SIG-M5 treated with dmso at 0.1 percent for 504 hours (cell line): ENCODE results near the gene KCNA5.
A peak's percentile ranks its signal among the peaks of the same experiment; 100 is the strongest.

Source experiments
- DNase-seq: peaks from one replicate; lab custom pipeline; 2025; ENCODE audit not compliant: unreplicated experiment; lab: John Stamatoyannopoulos, UW

Gene KCNA5

DNA sequence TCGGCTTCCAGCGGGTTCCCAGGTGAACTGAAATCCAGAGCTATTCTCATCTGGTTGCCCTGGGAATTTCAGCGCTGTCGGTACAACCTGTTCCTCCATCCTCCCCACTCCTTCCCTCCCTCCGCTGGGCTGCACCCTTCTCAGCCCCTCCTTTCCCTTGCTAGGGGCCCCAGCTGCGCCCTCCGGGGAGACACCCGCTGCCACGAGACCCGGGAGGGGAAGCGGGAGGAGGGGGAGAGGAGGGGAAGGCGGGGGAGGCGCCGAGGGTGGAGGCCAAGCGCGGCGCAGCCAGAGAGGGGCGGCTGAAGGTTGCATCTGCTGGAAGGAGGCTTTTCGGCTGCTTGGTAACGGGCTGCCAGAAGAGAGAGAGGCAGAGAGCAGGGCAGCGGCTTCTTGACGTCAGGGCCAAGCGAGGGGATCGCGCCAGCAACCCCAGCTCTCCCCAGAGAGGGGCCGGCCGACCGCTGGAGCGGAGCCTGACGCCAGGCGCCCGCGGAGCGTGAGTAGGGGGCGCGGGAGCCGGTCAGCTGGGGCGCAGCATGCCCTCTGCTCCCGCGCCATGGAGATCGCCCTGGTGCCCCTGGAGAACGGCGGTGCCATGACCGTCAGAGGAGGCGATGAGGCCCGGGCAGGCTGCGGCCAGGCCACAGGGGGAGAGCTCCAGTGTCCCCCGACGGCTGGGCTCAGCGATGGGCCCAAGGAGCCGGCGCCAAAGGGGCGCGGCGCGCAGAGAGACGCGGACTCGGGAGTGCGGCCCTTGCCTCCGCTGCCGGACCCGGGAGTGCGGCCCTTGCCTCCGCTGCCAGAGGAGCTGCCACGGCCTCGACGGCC lies at the start of gene KCNA5:
Gene KCNA5 (plus strand): TSS at position 291 of the 831 bp plus-strand sequence. CDS start 269 bp downstream, at position 560.
- DNase-seq, result peak; percentile 8

DNA sequence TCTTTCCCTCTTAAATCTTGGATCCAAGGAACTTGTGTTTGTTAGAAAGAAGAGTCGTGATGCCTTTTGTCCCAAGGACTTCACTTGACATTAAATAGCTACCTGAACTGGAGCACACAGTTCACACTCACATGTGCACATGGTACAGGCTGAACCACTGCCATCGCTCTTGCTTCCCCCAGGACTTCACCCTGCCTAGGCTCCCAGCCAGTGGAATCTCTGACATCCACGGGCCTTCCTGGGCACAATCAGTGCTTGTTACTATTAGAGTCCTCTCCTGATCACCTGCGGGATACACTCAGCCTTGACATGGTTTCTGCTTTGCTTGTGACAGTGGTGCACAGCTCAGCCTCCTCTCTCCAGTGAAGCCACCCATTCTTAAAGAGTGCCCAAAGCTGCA lies 49.1 kb upstream of the KCNA5 start:
- no peak for DNase-seq

DNA sequence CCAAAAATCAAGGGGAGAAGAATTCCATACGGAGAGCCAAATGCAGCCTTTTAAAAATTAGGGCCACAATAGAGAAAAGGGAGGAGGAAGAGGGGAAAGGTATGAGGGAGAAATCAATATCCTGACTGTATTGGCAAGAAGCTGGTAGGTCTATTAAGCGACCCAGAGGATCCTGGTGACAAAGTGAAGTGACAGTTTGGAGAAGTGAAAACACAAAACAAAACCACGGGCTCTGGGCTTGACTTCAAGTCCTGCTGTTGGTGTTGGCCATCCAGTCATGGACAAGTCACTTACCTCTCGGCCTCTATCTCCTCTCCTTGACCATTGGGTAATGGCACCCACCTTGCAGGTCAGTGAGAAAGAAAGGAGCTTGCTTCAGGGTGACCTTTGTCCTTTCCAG lies 47.0 kb upstream of the KCNA5 start:
- no peak for DNase-seq

DNA sequence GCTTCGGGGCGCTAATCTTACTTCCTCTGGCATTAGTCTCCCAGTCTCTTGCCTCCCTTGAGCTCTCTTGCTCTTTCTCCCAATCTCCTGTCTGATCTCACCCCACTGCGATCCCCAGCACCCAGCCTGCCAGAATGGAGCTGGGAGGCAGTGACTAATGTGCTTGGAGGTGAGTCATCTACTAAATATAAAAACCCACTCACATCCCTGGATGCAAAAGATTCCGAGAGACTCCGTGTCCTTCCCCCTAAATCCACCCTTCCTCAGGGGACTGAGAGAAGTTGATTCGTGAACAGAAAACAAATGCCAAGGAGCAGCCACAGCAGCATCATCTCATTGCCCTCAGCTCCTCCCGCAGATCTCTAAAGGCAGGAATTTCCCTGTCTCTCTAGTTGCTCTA lies 45.7 kb upstream of the KCNA5 start:
- DNase-seq, result no peak

DNA sequence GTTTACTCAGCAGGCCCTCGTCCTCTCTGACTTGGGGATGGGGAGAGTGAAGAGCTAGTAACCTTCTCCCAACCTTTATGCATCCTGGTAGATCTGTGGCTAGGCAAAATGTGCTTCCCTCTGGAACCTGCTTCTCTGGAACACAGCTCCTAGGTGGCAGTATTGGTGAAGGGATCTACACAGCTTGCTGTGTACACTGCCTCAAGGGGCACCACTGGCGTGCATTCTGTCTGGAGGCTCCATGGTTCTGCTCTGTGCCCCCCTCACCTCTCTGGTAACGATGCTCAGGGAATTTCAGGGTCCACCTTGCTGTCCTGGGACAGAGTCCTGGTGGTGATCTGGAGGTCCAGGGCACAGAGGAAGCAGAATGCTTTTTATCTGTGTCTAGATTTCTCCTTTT lies 43.5 kb upstream of the KCNA5 start:
- DNase-seq, result no peak

DNA sequence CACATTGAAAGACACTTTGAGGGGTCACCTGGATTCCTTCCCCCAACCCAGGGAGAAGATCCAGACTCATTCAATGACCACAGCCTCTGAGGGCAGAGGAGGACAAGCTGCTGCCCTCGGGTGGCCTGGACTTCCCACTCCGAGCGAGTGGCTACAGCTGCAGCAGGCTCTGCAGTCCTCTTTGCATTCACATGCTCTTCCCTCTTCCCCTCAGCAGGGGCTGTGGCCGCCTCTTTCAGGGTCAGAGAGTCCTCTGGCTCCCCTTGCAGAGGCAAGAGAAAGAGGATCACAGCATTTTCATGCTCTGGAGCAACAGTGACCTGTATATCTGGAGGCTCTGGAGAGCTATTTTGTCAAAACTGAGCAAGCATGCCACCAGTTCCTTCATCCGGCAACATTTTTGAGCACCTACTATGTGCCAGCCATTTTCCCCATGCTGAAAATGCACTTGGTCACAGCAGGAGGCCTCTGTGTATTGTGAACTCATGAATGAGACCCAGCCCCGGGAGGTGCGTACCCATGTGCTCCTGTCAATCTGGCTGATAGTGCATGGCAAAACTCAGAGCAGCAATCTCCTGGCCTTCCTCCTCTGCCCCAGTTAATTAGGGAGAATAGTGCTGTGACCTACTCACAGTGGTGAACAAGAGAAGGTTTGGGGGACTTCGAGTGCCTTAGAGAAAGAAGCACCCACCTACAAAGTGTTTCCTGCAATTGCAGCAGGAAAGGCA lies 42.9 kb upstream of the KCNA5 start:
- DNase-seq, result no peak

DNA sequence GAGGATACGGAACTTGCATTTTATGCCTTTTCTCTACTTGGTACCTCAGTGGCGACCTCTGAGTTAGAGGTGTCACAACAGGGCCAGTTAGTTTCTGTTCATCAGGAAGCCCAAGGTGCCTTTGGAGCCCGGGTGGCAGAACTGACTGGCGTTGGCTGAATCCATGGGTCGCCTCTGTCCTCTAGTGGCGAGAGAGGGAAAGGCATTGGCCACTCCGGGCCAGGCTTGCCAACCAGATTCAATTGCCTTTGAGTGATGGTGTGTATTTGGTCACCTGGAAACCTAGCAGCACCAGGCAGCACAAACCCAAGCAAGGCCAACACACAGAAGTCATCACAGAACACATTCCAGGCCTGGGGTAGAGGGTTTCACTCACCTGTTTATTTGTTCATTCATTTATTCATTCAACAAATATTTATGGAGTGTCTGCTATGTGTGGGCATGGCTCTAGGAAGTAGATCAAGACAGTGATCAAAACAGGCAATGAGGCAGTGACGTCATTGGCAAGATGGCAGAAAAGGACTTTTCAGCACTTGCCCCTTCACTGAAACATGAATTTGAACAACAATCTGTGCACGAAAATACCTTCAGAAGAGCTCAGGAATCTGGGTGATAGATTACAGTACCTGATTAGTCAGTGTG lies 40.5 kb upstream of the KCNA5 start:
- DNase-seq, result peak; percentile 55

DNA sequence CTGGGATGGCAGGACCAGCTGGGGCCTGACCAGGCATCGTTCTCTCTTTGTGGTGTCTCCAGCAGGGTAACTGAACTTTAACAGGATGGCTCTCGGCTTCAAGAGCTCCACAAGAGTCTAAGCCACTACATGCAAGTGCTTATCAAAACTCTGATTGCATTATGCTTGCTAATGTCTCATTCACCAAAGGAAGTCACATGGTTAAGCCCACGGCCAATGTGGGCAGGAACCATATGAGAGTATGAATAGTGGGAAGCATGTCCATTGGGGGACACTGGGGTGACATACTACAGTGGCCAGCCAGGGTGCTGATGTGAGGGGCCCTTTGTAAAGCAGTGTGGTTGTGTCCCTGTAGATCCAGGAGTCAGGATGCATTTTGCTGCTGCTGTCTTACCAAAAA lies 35.0 kb upstream of the KCNA5 start:
- DNase-seq, result no peak

DNA sequence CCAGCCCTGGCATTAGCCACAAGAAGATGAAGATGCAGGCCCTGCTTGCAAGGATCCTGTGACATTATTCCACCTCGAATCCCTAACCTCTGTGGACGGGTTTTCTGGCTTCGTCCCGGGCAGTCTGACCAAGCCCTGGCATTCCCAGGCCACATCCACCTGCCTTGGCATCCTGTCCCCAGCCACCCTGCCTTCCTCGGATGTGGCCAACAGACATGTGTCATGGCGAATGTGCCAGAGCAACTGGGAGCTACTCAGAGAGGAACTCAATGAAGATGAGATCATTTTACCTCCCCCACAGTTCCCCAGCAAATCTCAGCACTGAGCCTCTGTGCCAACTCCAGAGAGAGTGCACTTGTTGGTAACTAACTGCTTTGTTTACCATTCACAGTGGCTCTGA lies 33.5 kb upstream of the KCNA5 start:
- no peak for DNase-seq

DNA sequence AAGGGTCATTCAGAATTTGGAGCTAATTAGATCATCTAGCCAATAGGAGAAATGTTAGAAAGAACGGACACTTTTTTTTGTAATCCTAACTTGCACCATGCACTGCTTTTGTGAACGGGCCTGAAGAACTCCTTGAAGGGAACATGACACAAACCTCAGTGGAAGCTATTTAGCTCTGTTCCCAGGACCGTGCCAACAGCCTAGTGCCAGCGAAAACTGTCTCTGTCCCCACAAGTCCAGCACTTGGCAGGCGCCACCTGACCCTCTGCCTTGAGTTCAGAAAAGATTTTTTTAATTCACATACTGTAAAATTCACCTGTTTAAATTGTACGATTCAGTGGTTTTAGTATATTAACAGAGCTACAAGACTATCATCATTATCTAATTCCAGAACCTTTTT lies 31.3 kb upstream of the KCNA5 start:
- no peak for DNase-seq

DNA sequence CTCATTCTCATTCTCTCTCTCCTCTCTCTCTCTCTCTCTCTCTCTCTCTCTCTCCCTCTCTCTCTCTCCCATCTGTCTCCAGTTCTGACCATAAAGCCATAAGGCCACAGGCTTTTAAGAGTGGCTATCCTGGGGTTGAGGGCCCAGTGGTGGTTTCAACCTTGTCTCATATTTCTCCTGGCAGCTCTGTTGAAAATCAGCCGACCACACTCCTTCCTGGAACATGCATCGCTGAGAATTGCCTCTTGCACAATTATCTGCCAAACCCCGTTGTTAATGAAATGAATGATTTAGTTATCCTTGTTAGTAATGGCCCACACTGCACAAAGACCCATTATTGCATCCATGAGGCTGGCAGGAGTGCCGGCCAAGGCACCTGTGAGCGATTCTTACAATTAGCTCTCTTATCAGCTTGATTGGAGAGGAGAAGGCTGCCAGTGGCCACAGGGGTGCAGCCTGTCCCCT lies 30.4 kb upstream of the KCNA5 start:
- DNase-seq, result no peak

DNA sequence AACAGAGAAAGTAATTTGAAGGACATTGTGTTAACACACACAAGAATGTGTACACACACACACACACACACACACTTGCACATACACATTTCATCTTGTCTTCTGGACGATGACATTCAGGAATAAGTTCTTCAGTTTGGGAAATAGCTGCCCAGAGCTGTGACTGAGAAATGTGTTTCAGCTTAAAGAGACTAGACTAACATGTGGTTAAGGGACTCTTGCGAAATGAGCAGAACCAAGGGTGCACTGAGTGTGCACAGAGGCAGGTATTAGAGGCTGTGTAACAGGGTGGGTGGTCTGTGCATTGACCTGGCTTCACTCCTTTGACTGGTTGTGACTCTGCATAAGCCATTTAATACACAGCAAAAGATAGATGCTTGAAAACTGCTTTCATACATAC lies 29.4 kb upstream of the KCNA5 start:
- DNase-seq, result peak; percentile 2

DNA sequence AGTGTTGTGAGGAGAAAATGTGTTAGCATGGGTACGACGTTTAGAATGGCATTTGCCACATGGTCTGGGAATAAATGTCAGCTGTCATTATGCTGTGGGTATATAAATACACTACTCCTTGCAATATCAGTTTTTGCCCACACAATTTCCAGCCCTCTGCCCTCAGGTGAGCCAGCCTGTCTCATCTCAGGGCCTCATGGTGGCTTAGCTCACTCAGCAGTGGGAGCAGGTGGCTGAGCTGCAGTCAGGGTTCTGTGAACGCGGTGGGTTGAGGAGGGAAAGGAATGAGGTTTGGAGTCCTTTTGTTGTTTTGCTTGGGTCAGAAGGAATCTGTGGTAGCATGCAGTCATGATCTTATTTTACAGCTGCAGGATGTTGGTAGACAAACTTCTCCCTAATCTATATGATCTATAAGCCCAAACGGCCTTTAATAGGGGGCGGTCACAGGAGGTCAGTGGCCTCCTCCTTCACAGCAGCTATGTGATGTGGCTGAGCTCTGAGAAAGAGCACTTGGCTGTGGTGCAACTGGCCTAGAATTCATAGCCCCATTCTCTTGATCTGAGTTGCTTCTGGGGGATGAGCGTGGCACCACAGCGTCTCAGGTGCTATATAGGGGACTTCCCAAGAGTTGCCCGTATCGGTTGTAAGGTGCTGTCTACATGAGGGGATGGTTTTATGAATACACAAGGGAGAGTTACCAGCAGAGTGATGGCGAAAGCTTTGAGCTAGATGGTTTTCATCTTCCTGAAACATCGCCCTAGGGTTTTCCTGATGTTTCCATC lies 27.8 kb upstream of the KCNA5 start:
- no peak for DNase-seq

DNA sequence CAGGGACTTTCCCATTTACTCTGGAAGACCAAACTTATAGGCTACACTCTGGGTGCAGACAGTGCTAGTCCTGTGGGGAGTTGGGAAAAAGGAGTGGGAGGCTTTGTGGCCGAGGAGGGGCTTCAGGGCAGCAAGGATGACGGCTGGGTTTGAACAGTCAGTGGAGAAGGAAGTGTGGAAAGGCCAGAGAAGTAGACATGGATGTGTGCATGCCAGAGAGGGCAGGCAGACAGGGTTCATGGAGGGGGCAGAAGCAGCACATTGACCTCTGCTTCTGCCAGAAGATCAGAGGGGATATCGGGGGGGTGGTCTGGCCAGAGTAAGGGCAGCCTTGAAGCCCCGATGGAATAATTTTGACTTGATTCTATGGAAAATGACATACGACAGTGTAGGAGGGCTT lies 27.2 kb upstream of the KCNA5 start:
- no peak for DNase-seq

DNA sequence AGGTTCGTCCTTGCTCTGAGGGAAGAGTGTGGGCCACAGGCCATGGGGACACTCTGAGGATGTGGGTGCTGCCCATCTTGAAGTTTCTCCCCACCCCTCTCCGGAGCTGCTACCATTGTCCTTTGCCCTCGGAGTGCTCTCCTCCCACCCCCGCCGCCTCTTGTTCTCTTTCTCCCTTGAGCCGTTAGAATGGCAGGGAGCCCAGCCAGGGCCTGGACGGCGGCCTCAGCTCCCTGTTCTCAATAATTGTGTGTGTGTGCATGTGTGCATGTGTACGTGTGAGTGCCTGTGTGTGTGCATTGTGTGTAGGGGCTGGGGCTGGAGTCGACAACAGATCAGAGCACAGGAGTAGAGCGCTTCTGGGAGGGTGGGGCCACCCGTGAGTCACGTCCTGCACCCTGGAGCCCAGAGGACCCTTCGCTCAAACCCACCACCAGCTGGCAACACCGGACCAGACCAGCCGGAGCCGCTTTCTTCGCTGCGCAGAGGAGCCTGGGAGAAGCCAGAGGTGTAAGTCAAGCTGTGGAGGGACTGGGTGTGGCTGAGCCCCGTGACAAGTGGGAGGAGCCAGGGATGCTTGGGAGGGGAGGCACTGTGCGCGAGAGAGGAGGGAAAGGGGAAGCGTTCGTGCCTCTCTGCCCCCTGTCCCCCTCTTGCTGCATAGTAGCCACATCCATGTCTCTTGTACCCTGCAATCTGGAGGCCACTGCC lies 25.9 kb upstream of the KCNA5 start:
- DNase-seq, result peak; percentile 3

DNA sequence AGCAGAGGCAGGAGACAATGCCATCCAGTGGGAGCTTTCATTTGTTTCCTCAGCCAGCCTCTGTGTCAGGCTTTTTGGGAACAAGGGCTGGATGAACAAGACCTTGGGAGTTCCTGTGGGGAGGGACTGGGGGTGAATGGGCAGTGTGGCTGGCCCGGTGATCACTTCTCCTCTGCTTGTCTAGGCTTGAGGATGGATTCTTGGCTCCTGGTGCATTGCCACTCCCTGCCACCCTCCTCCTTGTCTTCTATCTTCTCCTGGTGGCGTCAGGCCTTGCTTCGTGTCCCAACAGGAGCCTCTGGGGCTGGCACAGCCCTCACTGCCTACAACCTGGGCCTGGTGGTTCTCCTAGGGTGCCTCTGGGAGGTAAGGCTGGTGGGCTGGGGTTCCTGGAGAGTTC lies 25.0 kb upstream of the KCNA5 start:
- DNase-seq, result no peak

DNA sequence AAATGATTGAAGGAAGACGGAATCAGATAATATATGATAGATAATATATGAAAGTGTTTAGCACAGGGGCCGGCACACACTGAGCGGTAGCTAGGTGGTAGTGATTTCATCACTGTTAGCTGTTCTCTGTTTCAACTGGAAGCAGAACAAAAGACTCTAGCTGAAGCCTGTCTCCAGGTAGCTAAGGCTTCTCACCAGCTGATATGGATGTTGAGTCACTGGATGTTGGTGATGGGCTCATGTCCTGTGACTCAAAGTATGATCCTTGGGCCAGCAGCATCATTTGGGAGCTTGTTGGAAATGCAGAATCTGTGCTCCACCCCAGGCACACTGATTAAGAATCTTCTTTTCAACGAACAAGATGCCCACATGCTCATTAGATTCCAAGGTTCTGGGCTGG lies 21.7 kb upstream of the KCNA5 start:
- DNase-seq, result no peak

DNA sequence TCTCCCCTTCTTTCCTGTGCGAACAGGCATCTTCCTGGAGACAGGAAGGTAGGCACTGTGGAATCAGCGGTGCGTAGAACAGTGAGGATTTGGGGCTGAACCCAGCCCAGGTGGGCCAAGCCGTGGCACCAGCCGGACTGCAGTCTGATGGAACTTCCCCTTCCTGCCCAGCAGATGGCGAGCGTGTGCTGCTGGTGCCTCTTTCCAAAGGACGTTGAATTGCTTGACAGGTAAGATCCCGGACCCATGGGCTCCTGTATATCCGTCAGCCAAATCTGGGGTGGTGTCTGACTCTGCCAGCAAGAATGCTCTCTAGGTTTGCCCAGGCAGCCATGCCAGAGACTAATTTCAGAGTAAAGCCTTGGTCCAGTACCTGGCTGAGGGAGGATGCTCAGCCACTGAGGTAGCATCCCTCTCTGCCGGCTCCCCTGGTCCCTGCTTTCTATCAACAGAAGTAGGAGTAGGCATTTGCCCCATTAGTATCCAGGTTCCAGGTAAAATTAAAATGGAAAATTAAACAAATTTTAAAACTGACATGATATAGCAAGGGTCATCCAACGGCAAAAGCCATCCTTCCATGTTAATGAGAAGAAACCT lies 21.1 kb upstream of the KCNA5 start:
- peak; percentile 47 for DNase-seq

DNA sequence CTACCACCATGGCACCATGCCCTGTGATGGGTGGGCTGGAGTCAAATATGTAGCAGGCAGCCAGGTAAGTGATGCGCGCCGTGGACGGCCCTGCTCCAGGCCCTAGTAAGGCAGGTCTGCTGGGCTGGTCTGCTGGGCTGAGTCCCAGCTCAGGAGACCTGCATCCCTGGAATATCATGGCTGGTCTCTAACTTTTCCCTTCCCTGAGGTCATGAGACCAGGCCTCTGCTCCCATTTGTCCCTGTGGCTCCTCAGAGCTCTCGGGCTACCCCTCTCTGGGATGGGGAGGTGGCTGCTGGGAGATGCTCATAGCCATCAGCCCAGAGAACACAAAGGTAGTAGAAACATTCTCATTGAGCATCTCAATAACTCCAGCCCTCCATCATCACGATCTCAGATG lies 19.8 kb upstream of the KCNA5 start:
- DNase-seq, result no peak

DNA sequence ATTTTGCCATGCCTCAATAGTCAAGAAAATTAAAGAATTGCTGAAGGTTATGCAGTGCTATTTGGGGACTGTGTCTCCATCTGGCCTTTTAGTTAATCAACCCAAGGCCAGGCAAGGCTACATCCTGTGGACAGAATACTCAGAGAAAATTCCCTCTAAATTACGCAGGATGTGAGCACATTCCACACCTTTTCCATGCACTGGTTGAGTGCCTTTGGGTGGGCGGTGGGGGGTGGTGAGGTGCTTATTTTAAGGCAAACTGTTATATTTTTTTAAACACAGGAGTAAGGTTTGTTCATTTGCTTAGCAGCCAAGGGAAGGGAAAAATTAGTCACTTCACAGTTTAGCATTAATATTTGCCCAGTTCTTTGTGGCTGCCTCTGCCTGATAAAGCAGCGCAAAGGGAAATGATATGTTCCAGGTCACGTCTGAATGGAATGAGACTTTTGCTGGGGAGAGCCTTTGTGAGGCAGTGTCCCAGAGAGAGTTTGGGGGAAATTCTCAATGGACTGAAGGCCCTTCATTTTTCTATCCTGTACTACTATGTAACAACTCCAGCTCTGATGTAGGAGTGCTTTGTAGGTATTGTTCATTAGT lies 17.2 kb upstream of the KCNA5 start:
- no peak for DNase-seq
